ENCODE data around the gene BORCS8.
"Not testable (repeated sequence)": the region's sequence is repeated elsewhere in the genome, so short reads cannot be mapped to it uniquely, and the experiment has no call there.

The BORCS8 gene

DNA sequence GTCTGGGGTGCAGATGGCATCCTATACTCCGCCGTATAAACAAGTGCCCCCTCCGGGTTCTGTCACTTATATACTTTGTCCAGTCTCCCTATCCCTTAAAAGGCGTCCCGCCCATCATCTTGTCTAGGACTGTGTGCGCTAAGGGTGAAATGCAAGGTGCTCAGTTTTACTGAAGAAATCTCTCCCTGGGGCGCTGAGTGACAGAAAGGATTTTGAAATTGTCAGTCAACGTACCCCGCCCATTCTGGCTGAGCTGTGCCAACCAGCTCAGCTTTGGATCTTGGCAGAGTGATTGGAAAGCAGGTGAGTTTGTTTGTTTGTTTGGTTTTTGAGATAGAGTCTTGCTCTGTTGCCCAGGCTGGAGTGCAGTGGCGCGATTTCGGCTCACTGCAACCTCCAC lies 49.6 kb downstream of the BORCS8 start:
- POLR2A ChIA-PET = no interaction called here
- H3K27me3 ChIP-seq (replicated peaks in 2 of 5; ENCODE audit: control insufficient read depth in 4 of 5, insufficient read depth in 5 of 5, low read length in 4 of 5) = no peaks in the 10 kb centered on the region
- no peak for DNase-seq
- CTCF ChIA-PET = interaction anchor here (0.8 to 1.3 kb wide), 5 partner anchors 33 to 112 kb away, joined by 3 to 4 read pairs (median 4); no protein-coding TSS in a partner anchor
- peaks cover 0 to 12% (median 9%) of the 10 kb centered on the region in 4 experiments for H3K4me1 ChIP-seq (ENCODE audit: control extremely low read depth in 1 of 4, control insufficient read depth in 4 of 4, insufficient read depth in 4 of 4, low read length in 3 of 4)
- no peak overlapping the region for H3K27ac ChIP-seq (ENCODE audit: insufficient read depth in 1 of 2, low read depth in 1 of 2, low read length in 2 of 2, poor library complexity in 1 of 2, severe bottlenecking in 2 of 2)
- no peak overlapping the region for H3K4me3 ChIP-seq (ENCODE audit: control insufficient read depth in 1 of 7, extremely low read depth in 1 of 7, insufficient read depth in 4 of 7, low read depth in 2 of 7, low read length in 6 of 7)
- no peaks in the 10 kb centered on the region for H3K9me3 ChIP-seq (ENCODE audit: control extremely low read depth in 1 of 5, control insufficient read depth in 4 of 5, insufficient read depth in 2 of 5, low read depth in 1 of 5, low read length in 4 of 5)
- peaks cover 0 to 9% (median 3%) of the 10 kb centered on the region in 4 experiments for H3K36me3 ChIP-seq (ENCODE audit: control insufficient read depth in 4 of 4, insufficient read depth in 4 of 4, low read length in 3 of 4)
- 96% methylated on average over 12 of the region's 12 CpGs for WGBS (ENCODE audit: insufficient coverage)

DNA sequence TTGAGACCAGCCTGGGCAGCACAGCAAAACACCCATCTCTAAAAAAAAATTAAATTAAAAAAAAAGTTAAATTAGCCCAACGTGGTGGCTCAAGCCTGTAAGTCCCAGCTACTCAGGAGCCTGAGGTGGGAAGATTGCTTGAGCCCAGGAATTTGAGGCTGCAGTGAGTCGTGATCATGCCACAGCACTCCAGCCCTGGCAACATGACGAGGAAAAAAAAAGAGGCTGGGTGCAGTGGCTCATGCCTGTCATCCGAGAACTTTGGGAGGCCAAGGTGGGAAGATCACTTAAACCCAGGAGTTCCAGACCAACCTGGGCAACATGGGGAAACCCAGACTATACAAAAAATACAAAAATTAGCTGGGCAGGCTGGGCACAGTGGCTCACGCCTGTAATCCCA lies 51.5 kb downstream of the BORCS8 start:
- H3K9me3 ChIP-seq (ENCODE audit: control extremely low read depth in 1 of 5, control insufficient read depth in 4 of 5, insufficient read depth in 2 of 5, low read depth in 1 of 5, low read length in 4 of 5) = no peaks in the 10 kb centered on the region
- H3K4me3 ChIP-seq (ENCODE audit: control insufficient read depth in 1 of 7, extremely low read depth in 1 of 7, insufficient read depth in 4 of 7, low read depth in 2 of 7, low read length in 6 of 7) = no peak overlapping the region
- no peaks in the 10 kb centered on the region for H3K36me3 ChIP-seq (ENCODE audit: control insufficient read depth in 4 of 4, insufficient read depth in 4 of 4, low read length in 3 of 4)
- ChIA-PET POLR2A (no interaction called here), CTCF (interaction anchor here (0.7 to 0.9 kb wide), 4 partner anchors 35 to 88 kb away, joined by 3 to 4 read pairs (median 3); no protein-coding TSS in a partner anchor)
- H3K27me3 ChIP-seq (replicated peaks in 2 of 5; ENCODE audit: control insufficient read depth in 4 of 5, insufficient read depth in 5 of 5, low read length in 4 of 5) = no peaks in the 10 kb centered on the region
- WGBS (ENCODE audit: insufficient coverage) = 71% methylated on average over 3 of the region's 5 CpGs
- H3K27ac ChIP-seq (ENCODE audit: insufficient read depth in 1 of 2, low read depth in 1 of 2, low read length in 2 of 2, poor library complexity in 1 of 2, severe bottlenecking in 2 of 2) = no peak overlapping the region
- H3K4me1 ChIP-seq (ENCODE audit: control extremely low read depth in 1 of 4, control insufficient read depth in 4 of 4, insufficient read depth in 4 of 4, low read length in 3 of 4) = peaks cover 0 to 14% (median 10%) of the 10 kb centered on the region in 4 experiments
- no peak for DNase-seq

DNA sequence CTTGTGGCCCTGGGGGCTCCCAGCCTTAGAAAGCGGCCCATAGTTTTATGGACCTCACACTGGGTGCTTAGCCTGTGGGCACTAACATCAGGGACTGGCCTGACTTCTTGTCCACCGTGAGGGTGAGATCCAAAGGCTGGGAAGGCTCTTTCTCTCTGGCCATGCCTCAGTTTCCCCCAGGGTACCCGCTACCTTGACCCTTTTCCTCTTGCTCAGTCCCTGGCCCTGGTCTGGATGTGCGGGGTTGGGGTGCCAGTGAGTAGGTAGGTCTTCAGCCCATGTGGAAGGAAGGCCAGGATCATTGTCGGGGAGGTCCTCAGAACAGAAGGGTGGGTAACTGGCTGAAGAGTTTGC lies 52.1 kb downstream of the BORCS8 start:
- Histone ChIP-seq H3K27me3 (replicated peaks in 2 of 5; ENCODE audit: control insufficient read depth in 4 of 5, insufficient read depth in 5 of 5, low read length in 4 of 5) (no peaks in the 10 kb centered on the region), H3K4me1 (ENCODE audit: control extremely low read depth in 1 of 4, control insufficient read depth in 4 of 4, insufficient read depth in 4 of 4, low read length in 3 of 4) (peaks cover 0 to 19% (median 12%) of the 10 kb centered on the region in 4 experiments), H3K4me3 (ENCODE audit: control insufficient read depth in 1 of 7, extremely low read depth in 1 of 7, insufficient read depth in 4 of 7, low read depth in 2 of 7, low read length in 6 of 7) (no peak overlapping the region), H3K9me3 (ENCODE audit: control extremely low read depth in 1 of 5, control insufficient read depth in 4 of 5, insufficient read depth in 2 of 5, low read depth in 1 of 5, low read length in 4 of 5) (no peaks in the 10 kb centered on the region), H3K27ac (ENCODE audit: insufficient read depth in 1 of 2, low read depth in 1 of 2, low read length in 2 of 2, poor library complexity in 1 of 2, severe bottlenecking in 2 of 2) (no peak overlapping the region), H3K36me3 (ENCODE audit: control insufficient read depth in 4 of 4, insufficient read depth in 4 of 4, low read length in 3 of 4) (no peaks in the 10 kb centered on the region)
- no peak for DNase-seq
- POLR2A ChIA-PET = no interaction called here
- CTCF ChIA-PET = interaction anchor here (0.7 to 1.2 kb wide), 4 partner anchors 36 to 87 kb away, joined by 3 to 8 read pairs (median 4); no protein-coding TSS in a partner anchor
- 41% methylated on average over 5 of the region's 5 CpGs for WGBS (ENCODE audit: insufficient coverage)

DNA sequence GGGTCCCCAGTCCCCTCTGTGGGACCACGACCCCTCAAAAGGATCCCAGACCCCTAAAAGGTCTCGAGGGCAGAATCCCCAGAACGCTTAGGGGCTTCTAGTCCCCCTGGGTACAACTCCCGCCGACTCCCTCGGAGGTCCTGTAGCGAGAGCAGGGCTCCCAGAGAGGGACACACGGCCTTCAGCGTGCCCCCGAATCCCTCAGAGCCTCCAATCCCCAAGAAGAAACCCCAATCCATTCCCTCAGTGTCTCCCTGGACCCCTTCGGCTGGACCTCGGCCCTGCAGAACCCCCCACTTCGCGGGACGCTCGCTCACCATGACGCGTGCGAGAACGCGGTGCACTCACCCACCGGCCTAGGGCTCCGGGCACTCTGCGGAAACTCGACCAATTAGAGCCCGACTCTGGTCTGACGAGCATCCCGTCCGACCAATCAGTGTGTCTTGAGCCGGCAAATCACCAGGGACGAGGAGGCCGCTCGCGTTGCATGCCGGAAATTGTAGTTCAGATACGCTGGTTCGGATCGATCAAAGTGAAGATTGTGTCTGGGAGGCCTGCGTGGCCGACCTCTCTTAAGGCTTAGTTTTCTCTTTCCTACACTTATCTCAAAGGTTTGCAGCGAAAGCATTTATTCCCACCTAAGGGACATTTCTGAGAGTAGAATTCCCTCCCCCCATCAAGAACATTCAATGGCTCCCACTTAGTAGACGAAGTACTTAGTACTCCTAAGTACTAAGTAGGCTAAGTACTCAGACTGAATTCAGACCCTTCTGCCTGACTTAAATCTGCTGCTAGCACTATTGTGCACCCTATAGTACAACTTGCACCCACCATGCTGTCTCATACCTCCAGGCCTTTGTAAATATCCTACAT lies 53.6 kb downstream of the BORCS8 start, which contains the start of gene TMEM161A:
Gene TMEM161A (minus strand): TSS at position 370 of the 873 bp plus-strand sequence. CDS start 50 bp downstream, at position 320.
- CTCF ChIA-PET = interaction anchor here (1.2 kb wide), 1 partner anchor 84 kb away, joined by 8 read pairs; no protein-coding TSS in a partner anchor

DNA sequence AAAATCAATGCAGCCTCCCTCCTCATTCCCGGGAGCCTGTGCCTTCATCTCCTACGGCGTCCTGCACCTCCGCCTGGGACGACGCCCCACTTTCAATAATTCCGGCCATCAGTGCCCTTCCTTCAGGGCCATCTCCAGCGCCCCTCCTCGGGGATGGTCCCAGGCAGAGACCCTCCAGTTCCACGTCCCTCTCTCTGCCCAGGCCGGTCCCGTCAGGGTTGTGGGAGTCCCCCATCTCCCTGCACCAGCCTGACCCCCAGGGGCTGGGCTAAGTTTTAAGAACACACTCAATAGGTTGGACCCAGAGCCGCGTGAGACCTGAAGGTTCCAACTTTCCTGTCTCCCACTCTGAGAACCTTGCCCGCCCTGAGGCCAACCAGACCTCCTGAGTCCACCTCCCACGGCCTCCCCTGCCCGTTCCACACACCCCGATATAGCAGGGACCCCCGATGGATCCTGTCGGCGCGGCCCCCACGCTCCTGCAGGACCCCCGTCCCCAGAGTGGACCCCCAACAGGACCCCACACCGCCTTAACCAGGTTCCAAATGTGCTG lies 54.3 kb downstream of the BORCS8 start:
- H3K36me3 ChIP-seq (ENCODE audit: control insufficient read depth in 4 of 4, insufficient read depth in 4 of 4, low read length in 3 of 4) = peaks cover 0 to 6% (median 1%) of the 10 kb centered on the region in 4 experiments
- CTCF ChIA-PET = interaction anchor here (3.2 kb wide), 1 partner anchor 26 kb away, joined by 9 read pairs; no protein-coding TSS in a partner anchor
- H3K27me3 ChIP-seq (replicated peaks in 2 of 5; ENCODE audit: control insufficient read depth in 4 of 5, insufficient read depth in 5 of 5, low read length in 4 of 5) = no peaks in the 10 kb centered on the region
- DNase-seq = peak in 1 of 3 donors; percentile 12
- 42% methylated on average over 16 of the region's 25 CpGs for WGBS (ENCODE audit: insufficient coverage)
- H3K27ac ChIP-seq (ENCODE audit: insufficient read depth in 1 of 2, low read depth in 1 of 2, low read length in 2 of 2, poor library complexity in 1 of 2, severe bottlenecking in 2 of 2) = peak overlapping the region; percentile 41 to 67
- POLR2A ChIA-PET = interaction anchor here (0.6 kb wide), 1 partner anchor 247 kb away, joined by 3 read pairs; no protein-coding TSS in a partner anchor
- H3K4me3 ChIP-seq (ENCODE audit: control insufficient read depth in 1 of 7, extremely low read depth in 1 of 7, insufficient read depth in 4 of 7, low read depth in 2 of 7, low read length in 6 of 7) = peak overlapping the region; percentile 2 to 89 (median 72)
- peaks cover 0 to 24% (median 16%) of the 10 kb centered on the region in 4 experiments for H3K4me1 ChIP-seq (ENCODE audit: control extremely low read depth in 1 of 4, control insufficient read depth in 4 of 4, insufficient read depth in 4 of 4, low read length in 3 of 4)
- peaks cover 0 to 3% (median 0%) of the 10 kb centered on the region in 5 experiments for H3K9me3 ChIP-seq (ENCODE audit: control extremely low read depth in 1 of 5, control insufficient read depth in 4 of 5, insufficient read depth in 2 of 5, low read depth in 1 of 5, low read length in 4 of 5)

More for the DNA sequence above, 53.6 kb downstream of the BORCS8 start, which contains the start of gene TMEM161A:
- Histone ChIP-seq H3K4me1 (ENCODE audit: control extremely low read depth in 1 of 4, control insufficient read depth in 4 of 4, insufficient read depth in 4 of 4, low read length in 3 of 4) (peaks cover 0 to 24% (median 16%) of the 10 kb centered on the region in 4 experiments), H3K27me3 (replicated peaks in 2 of 5; ENCODE audit: control insufficient read depth in 4 of 5, insufficient read depth in 5 of 5, low read length in 4 of 5) (no peaks in the 10 kb centered on the region), H3K36me3 (ENCODE audit: control insufficient read depth in 4 of 4, insufficient read depth in 4 of 4, low read length in 3 of 4) (no peaks in the 10 kb centered on the region), H3K9me3 (ENCODE audit: control extremely low read depth in 1 of 5, control insufficient read depth in 4 of 5, insufficient read depth in 2 of 5, low read depth in 1 of 5, low read length in 4 of 5) (no peaks in the 10 kb centered on the region), H3K27ac (ENCODE audit: insufficient read depth in 1 of 2, low read depth in 1 of 2, low read length in 2 of 2, poor library complexity in 1 of 2, severe bottlenecking in 2 of 2) (peak within 1 kb of the TSS; percentile 41 to 67), H3K4me3 (ENCODE audit: control insufficient read depth in 1 of 7, extremely low read depth in 1 of 7, insufficient read depth in 4 of 7, low read depth in 2 of 7, low read length in 6 of 7) (peak within 1 kb of the TSS; percentile 2 to 89 (median 72))
- DNase-seq = peak; percentile 97 to 98 (median 98)
- 0% methylated on average over 31 of the region's 42 CpGs for WGBS (ENCODE audit: insufficient coverage)
- POLR2A ChIA-PET = no interaction called here

DNA sequence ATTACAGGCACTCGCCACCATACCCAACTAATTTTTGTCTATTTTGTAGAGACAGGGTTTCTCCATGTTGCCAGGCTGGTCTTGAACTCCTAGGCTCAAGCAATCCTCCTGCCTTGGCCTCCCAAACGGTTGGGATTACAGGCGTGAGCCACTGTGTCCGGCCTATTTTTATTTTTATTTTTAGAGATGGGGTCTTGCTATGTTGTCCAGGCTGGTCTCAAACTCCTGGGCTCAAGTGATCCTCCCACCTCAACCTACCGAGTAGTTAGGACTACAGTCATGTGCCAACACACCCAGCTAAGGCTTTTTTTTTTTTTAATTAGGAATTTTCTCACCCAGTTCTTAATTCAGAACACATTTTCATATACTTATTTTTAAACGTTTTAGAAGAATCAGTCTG lies 56.2 kb downstream of the BORCS8 start:
- WGBS (ENCODE audit: insufficient coverage) = 100% methylated on average over 1 of the region's 6 CpGs
- POLR2A ChIA-PET = not testable (repeated sequence)

More for the DNA sequence above, 56.2 kb downstream of the BORCS8 start:
- Histone ChIP-seq H3K36me3 (ENCODE audit: control insufficient read depth in 4 of 4, insufficient read depth in 4 of 4, low read length in 3 of 4) (peaks cover 0 to 13% (median 7%) of the 10 kb centered on the region in 4 experiments), H3K9me3 (ENCODE audit: control extremely low read depth in 1 of 5, control insufficient read depth in 4 of 5, insufficient read depth in 2 of 5, low read depth in 1 of 5, low read length in 4 of 5) (peaks cover 0 to 12% (median 6%) of the 10 kb centered on the region in 5 experiments), H3K4me1 (ENCODE audit: control extremely low read depth in 1 of 4, control insufficient read depth in 4 of 4, insufficient read depth in 4 of 4, low read length in 3 of 4) (peaks cover 0 to 24% (median 16%) of the 10 kb centered on the region in 4 experiments)
- CTCF ChIA-PET = interaction anchor here (0.6 to 3.2 kb wide), 5 partner anchors 10 to 78 kb away, joined by 3 to 9 read pairs (median 3); no protein-coding TSS in a partner anchor
- DNase-seq; H3K27me3 ChIP-seq (replicated peaks in 2 of 5; ENCODE audit: control insufficient read depth in 4 of 5, insufficient read depth in 5 of 5, low read length in 4 of 5); H3K27ac ChIP-seq (ENCODE audit: insufficient read depth in 1 of 2, low read depth in 1 of 2, low read length in 2 of 2, poor library complexity in 1 of 2, severe bottlenecking in 2 of 2); H3K4me3 ChIP-seq (ENCODE audit: control insufficient read depth in 1 of 7, extremely low read depth in 1 of 7, insufficient read depth in 4 of 7, low read depth in 2 of 7, low read length in 6 of 7): not testable (repeated sequence)

All from common myeloid progenitor, CD34-positive (primary cell).